HG03097 (cell line): ENCODE data around the gene OR7A10.
"Not testable (repeated sequence)": the region's sequence is repeated elsewhere in the genome, so short reads cannot be mapped to it uniquely, and the experiment has no call there.

Experiments
- ATAC-seq: cut with Tn5 transposase; IDR thresholded peaks from one replicate; pipeline ENCODE4 v1.9.1; 2021; ENCODE audit not compliant: unreplicated experiment, low FRiP score

OR7A10 gene

DNA sequence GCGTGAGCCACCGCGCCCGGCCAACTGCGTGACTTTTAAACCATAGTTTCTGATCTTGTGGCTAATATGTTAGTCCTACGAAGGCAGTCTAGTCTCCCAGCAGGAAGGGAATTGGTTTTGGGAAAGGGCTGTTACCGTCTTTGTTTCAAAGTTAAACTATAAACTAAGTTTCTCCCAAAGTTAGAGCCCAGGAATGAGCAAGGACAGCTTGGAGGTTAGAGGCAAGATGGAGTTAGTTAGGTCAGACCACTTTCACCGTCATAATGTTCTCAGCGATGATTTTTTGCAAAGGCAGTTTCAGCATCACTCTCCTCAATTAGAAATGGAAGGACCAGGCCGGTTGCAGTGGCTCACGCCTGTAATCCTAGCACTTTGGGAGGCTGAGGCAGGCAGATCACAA, 52.7 kb downstream of the OR7A10 start:
- no peak for ATAC-seq

DNA sequence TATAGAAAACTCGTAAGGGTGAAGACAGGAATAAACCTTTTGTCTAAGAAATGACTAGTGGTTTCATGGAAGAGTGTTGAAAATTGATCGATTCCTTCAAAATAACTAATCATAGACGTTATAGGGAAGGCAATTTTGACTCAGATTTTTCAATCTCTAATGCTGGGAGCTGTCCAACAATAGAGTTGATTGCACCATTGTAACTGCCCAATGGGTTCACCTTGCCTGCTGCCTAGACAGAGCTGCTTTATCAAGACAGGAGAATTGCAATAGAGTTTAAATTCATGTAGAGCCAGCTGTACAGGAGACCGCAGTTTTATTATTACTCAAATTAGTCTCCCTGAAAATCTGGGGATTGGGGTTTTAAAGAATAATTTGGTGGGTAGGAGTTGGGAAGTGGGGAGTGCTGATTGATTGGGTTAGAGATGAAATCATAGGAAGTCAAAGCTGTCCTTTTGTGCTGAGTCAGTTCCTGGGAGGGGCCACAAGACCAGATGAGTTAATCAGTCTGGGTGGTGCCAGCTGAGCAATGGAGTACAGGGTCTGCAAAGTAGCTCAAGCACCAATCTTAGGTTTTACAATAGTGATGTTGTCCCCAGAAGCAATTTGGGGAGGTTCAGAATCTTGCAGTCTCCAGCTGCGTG, 53.5 kb downstream of the OR7A10 start:
- no peak for ATAC-seq

DNA sequence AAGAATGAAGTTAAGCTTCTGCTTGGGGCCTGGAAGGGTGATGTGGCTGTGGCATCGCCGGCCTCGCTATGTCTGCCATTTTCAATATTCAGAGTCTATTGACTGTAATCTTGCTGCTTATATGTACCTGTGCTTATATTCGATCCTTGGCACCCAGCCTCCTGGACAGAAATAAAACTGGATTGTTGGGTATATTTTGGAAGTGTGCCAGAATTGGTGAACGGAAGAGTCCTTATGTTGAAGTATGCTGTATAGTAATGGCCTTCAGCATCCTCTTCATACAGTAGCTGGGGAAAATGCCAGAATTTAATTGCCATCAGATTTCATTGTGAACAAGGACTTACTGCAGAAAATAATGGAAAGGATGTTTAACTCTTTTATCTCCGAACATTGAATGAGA, 56.5 kb downstream of the OR7A10 start:
- not testable (repeated sequence) for ATAC-seq
